Melanocyte of skin (primary cell): ENCODE results near the gene TIMP2. TPM values are rescaled to one million over a fixed set of nuclear protein-coding genes. Genes with fewer than 3 reads are reported as not detected.

Experiments
- total RNA-seq, 2 donors: library from RNA; depleted of rRNA; stranded (reverse); fragments of >200 nt; gene quantifications; 2 replicates each; pipeline ENCODE4 v1.2.3, GENCODE V29; 2012

Gene TIMP2, protein sequence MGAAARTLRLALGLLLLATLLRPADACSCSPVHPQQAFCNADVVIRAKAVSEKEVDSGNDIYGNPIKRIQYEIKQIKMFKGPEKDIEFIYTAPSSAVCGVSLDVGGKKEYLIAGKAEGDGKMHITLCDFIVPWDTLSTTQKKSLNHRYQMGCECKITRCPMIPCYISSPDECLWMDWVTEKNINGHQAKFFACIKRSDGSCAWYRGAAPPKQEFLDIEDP
- 100 to 1,000 TPM; 184 to 188 TPM for total RNA-seq

DNA sequence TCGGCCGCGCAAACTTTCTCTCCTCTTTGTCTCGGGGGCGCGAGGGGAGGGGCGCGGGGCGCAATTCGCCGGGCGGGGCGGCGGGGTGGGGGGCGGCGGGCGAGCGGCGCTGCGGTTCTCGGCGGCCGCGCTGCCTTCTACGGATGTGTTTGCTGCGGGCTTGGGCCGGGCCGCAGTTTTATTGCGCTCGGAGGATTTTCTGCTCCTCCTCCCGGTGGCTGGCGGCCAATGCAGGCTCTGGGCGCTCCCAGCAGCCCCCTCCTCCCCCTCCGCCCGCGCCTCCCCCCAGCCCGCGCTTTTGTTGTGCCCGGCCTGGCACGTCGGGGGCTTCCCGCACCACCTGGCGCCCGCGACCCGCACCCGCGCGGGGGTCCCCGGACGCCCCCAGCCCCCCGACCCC, at the start of gene TIMP2:
Gene TIMP2 (minus strand): TSS at position 154 of the 400 bp plus-strand sequence. CDS start 299 bp downstream, outside the sequence.

DNA sequence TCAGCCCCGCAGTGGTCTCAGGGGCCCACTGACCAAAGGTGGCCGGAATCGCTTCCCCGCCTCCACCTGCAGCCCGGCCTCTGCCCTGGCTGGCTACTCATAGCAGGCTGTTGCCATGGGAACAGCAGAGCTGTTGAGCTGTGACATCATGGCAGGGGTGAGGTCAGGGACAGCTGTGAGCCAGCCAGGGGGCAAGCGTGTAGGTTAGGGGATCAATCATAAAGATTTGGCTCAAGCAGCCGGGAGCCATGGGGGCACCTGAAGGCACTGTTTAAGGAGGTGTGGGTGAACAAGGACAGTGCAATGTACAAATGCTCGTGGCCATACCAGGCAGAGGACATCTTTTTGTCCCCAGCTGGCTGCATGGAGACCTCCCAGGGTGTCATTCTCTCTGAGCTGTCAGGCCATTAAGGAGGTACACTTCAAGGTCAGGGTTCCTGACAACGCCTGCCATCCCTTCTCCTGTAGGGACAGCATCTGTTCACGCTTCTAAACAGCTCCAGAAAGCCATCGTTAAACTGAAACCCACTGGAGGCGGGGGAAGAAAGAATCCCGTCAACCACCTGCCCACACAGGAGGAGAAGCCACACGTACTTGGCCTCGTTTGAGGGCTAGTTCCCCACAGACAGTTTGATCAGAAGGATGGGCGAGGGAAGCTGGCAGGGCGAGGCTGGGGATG, 21.9 kb downstream of the TIMP2 start, which contains the start of gene CEP295NL:
Gene CEP295NL (minus strand): TSS at position 101 of the 679 bp plus-strand sequence. CDS start 1,373 bp downstream, outside the sequence.

DNA sequence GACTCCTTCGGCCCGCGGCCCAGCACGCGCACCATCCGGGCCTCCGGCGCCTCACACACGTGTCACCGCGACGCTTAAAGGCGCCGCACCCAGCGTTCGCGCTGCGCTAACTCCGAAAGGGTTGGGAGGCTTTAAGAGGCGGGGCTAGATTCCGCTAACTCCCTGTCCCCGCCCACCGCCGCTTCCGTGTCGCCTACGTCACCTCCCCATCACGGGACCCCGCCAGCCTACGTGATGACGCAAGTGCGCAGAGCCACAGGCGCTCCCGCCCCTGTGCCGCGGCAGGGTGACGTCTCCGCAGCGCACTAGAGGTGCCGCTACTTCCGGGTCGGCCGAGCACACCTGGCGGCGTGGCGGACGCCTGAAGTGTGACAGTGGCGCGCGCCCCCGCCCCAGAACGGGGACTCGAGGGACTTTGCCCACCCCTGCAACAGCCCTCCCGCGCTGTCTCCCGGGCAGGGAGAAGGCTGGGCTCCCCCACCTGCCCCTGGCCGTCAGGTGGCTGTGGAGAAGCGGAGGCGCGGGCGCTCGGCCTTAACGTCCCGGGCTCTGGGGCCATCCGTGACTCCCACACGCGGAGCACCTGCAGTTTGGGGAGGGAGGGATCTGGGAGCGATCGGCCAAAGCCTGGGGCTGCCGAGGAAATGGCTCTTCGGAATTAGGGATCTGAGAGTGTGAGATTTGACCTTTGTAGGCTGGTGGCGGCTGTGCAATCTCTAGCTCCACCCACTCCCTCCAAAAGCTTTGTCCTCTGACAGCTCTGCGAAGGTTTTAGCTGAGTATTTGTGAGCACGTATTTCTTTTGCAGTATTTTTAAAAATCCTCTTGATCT, 84.2 kb downstream of the TIMP2 start, which contains the start of gene USP36:
Gene USP36 (minus strand): TSS at position 35 of the 832 bp plus-strand sequence. CDS start 4,451 bp downstream, outside the sequence.

Other genes with a start within 250 kb of the TIMP2 start
- 10 to 100 TPM; 16.5 to 17.0 TPM for gene CYTH1, start 143.1 kb downstream of the TIMP2 start, total RNA-seq
- gene USP36, start 84.6 kb downstream of the TIMP2 start, total RNA-seq = 10 to 100 TPM; 47.6 to 48.5 TPM
- 1 to 10 TPM; 3.4 to 4.7 TPM for gene CEP295NL, start 22.2 kb downstream of the TIMP2 start, total RNA-seq
- gene LGALS3BP, start 54.5 kb upstream of the TIMP2 start, total RNA-seq = 1,000 to 10,000 TPM; 1,265 to 1,597 TPM
- 10 to 100 TPM; 35.8 to 52.0 TPM for gene CANT1, start 84.4 kb upstream of the TIMP2 start, total RNA-seq
- gene C1QTNF1, start 98.8 kb upstream of the TIMP2 start, total RNA-seq = 10 to 100 TPM; 14.3 to 24.8 TPM
- gene ENGASE, start 149.4 kb upstream of the TIMP2 start, total RNA-seq = 10 to 100 TPM in 1 of 2 donors, 1 to 10 TPM in 1; 8.3 to 11.0 TPM